GM23338 (cell line): ENCODE results near the gene PROKR1. TPM values are rescaled to one million over a fixed set of nuclear protein-coding genes. Genes with fewer than 3 reads are reported as not detected.

Experiments
- ATAC-seq: fragments of 200-7000 bp; cut with Tn5 transposase; 3 replicates; pipeline ENCODE4 v1.9.1; 2020
- DNase-seq: peaks from one replicate; pipeline ENCODE4 v3.0.0-alpha.2; 2015; ENCODE audit warnings: low spot score
- H2AFZ ChIP-seq: fragments of 200-600 bp; sonication (generic); 2 replicates; pipeline ENCODE4 v1.8.0; 2016; ENCODE audit warnings: antibody characterized with exemption, mild to moderate bottlenecking, moderate library complexity
- H3F3A ChIP-seq: fragments of 200-600 bp; sonication (generic); replicated peaks from 2 replicates; pipeline ENCODE4 v1.8.0; 2017; ENCODE audit warnings: antibody characterized with exemption, mixed run types, low read depth
- H3K27ac ChIP-seq: fragments of 200-600 bp; sonication (generic); 2 replicates; pipeline ENCODE4 v1.6.1; 2016; ENCODE audit warnings: low read depth
- H3K27me3 ChIP-seq: fragments of 200-600 bp; sonication (generic); 2 replicates; pipeline ENCODE4 v1.8.0; 2016; ENCODE audit warnings: mild to moderate bottlenecking, mixed run types, moderate library complexity; ENCODE audit not compliant: insufficient read depth
- H3K36me3 ChIP-seq: fragments of 200-600 bp; sonication (generic); 2 replicates; pipeline ENCODE4 v1.8.0; 2016; ENCODE audit warnings: mild to moderate bottlenecking; ENCODE audit not compliant: insufficient read depth
- H3K4me1 ChIP-seq: fragments of 200-600 bp; sonication (generic); 2 replicates; pipeline ENCODE4 v1.8.0; 2016; ENCODE audit warnings: mild to moderate bottlenecking, moderate library complexity; ENCODE audit not compliant: insufficient read depth
- H3K4me2 ChIP-seq: fragments of 200-600 bp; sonication (generic); 2 replicates; pipeline ENCODE4 v1.7.1; 2017; ENCODE audit warnings: mixed run types
- H3K4me3 ChIP-seq: fragments of 200-600 bp; sonication (generic); 2 replicates; pipeline ENCODE4 v1.6.1; 2016; ENCODE audit warnings: mixed run types
- H3K79me2 ChIP-seq: fragments of 200-600 bp; sonication (generic); replicated peaks from 2 replicates; pipeline ENCODE4 v1.8.0; 2017; ENCODE audit warnings: mild to moderate bottlenecking; ENCODE audit not compliant: insufficient read depth
- H3K9me2 ChIP-seq: fragments of 200-600 bp; sonication (generic); 2 replicates; pipeline ENCODE4 v1.8.0; 2017; ENCODE audit not compliant: insufficient read depth
- H4K20me1 ChIP-seq: fragments of 200-600 bp; sonication (generic); replicated peaks from 2 replicates; pipeline ENCODE4 v1.8.0; 2017; ENCODE audit warnings: mild to moderate bottlenecking; ENCODE audit not compliant: insufficient read depth
- H3K27ac Mint-ChIP-seq: 2 replicates; pipeline ENCODE4 v1.8.0; 2020; ENCODE audit warnings: inconsistent platforms, mild to moderate bottlenecking, moderate library complexity, mixed read lengths
- H3K27me3 Mint-ChIP-seq: 3 replicates; pipeline ENCODE4 v1.8.0; 2022; ENCODE audit warnings: low read depth, mild to moderate bottlenecking, moderate library complexity, mixed read lengths, inconsistent platforms; ENCODE audit not compliant: insufficient read depth, poor library complexity
- H3K36me3 Mint-ChIP-seq: 3 replicates; pipeline ENCODE4 v1.8.0; 2021; ENCODE audit warnings: low read depth, mild to moderate bottlenecking, inconsistent platforms, moderate library complexity, mixed read lengths
- H3K4me1 Mint-ChIP-seq: 3 replicates; pipeline ENCODE4 v1.8.0; 2020; ENCODE audit warnings: mild to moderate bottlenecking, inconsistent platforms, mixed read lengths
- H3K4me3 Mint-ChIP-seq: 3 replicates; pipeline ENCODE4 v1.8.0; 2021; ENCODE audit warnings: moderate library complexity, mild to moderate bottlenecking, inconsistent platforms, mixed read lengths
- H3K9me3 Mint-ChIP-seq: 3 replicates; pipeline ENCODE4 v1.8.0; 2020; ENCODE audit warnings: moderate library complexity, mild to moderate bottlenecking, inconsistent platforms, mixed read lengths
- CREB1 ChIP-seq: fragments of 250-450 bp; sonication (Bioruptor Pico); IDR thresholded peaks from 2 replicates; pipeline ENCODE4 v1.5.0; 2020; ENCODE audit warnings: low read depth, mild to moderate bottlenecking, moderate library complexity
- EZH2 ChIP-seq: fragments of 200-600 bp; sonication (generic); IDR thresholded peaks from one replicate; pipeline ENCODE4 v1.8.0; 2017; ENCODE audit warnings: antibody characterized with exemption, mild to moderate bottlenecking, low read depth; ENCODE audit not compliant: unreplicated experiment
- EZH2phosphoT487 ChIP-seq: fragments of 200-600 bp; sonication (generic); IDR thresholded peaks from one replicate; pipeline ENCODE4 v1.8.1; 2018; ENCODE audit warnings: antibody characterized with exemption; ENCODE audit not compliant: unreplicated experiment
- JUNB ChIP-seq: IDR thresholded peaks from one replicate; pipeline ENCODE4 v1.6.1; 2016; ENCODE audit warnings: antibody characterized with exemption; ENCODE audit not compliant: unreplicated experiment
- NANOG ChIP-seq: IDR thresholded peaks from 2 replicates; pipeline ENCODE4 v1.6.1; 2016; ENCODE audit warnings: antibody characterized with exemption, borderline replicate concordance
- POLR2AphosphoS5 ChIP-seq: IDR thresholded peaks from 2 replicates; pipeline ENCODE4 v1.6.1; 2016; ENCODE audit warnings: antibody characterized with exemption, low read depth
- STAT1 ChIP-seq: IDR thresholded peaks from one replicate; pipeline ENCODE4 v1.6.1; 2016; ENCODE audit warnings: antibody characterized with exemption; ENCODE audit not compliant: unreplicated experiment
- ZNF114 ChIP-seq: fragments of 250-450 bp; sonication (Bioruptor Pico); IDR thresholded peaks from 2 replicates; pipeline ENCODE4 v1.5.0; 2020; ENCODE audit warnings: mild to moderate bottlenecking, moderate library complexity
- ZNF331 ChIP-seq: fragments of 250-450 bp; sonication (Bioruptor Pico); IDR thresholded peaks from 2 replicates; pipeline ENCODE4 v1.5.0; 2020; ENCODE audit warnings: low read depth, mild to moderate bottlenecking, moderate library complexity
- polyA plus RNA-seq: library from polyadenylated mRNA; unstranded; fragments of >200 nt; fragmentation: Nextera tagmentation; extraction: Ambion mirVana; gene quantifications from 2 replicates; pipeline ENCODE4 v1.2.1, GENCODE V29; 2016
- total RNA-seq: library from RNA; depleted of rRNA; stranded (reverse); fragments of >200 nt; shearing (Covaris generic); gene quantifications from 2 replicates; pipeline ENCODE4 v1.2.3, GENCODE V29; 2014
- TF ChIP-seq, protein P1 (sequence below), 2 experiments: fragments of 200-600 bp in 1 of 2; sonication (generic) in 1 of 2; conservative IDR thresholded peaks; 2 replicates each; pipeline versions ENCODE4 v1.5.1 to v1.6.1; 2016 to 2017; ENCODE audit warnings: antibody characterized with exemption in 2 of 2, low read depth in 2 of 2, mild to moderate bottlenecking in 2 of 2, moderate library complexity in 1 of 2
- TF ChIP-seq, protein P2 (sequence below): fragments of 250-450 bp; sonication (Bioruptor Pico); IDR thresholded peaks from 2 replicates; pipeline ENCODE4 v1.5.0; 2020; ENCODE audit warnings: mild to moderate bottlenecking, moderate library complexity
- TF ChIP-seq, protein P3 (sequence below): IDR thresholded peaks from one replicate; pipeline ENCODE4 v1.6.1; 2018; ENCODE audit warnings: antibody characterized with exemption; ENCODE audit not compliant: unreplicated experiment
- TF ChIP-seq, protein P4 (sequence below): IDR thresholded peaks from 2 replicates; pipeline ENCODE4 v1.6.1; 2016; ENCODE audit warnings: antibody characterized with exemption

The PROKR1 gene
- total and polyA plus RNA-seq, 2 experiments from 2014 or later = 0.61 to 5.3 TPM

DNA sequence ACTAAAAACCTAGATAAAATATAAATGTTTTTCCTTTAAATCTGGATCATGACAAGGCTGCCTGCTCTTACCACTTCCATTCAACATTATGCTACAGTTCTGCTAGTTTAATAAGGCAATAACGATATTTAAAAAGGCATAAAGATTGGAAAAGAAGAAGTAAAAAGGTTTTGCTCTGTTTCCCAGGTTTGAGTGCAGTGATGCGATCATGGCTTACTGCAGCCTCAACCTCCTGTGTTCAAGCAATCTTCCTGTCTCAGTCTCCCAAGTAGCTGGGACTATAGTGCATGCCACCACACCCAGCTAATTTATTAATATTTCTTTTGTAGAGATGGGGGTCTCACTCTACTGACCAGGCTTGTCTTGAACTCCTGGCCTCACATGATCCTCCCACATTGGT is 40.8 kb downstream of the PROKR1 start:
- Mint-ChIP-seq H3K9me3 (peaks cover 12% of the 10 kb centered on the region), H3K4me3 (no peak overlapping the region), H3K4me1 (peaks cover 25% of the 10 kb centered on the region), H3K27ac (no peak overlapping the region), H3K36me3 (peaks cover 28% of the 10 kb centered on the region), H3K27me3 (peaks cover 10% of the 10 kb centered on the region)
- no peaks in the 10 kb centered on the region for H3F3A ChIP-seq
- no peak for TF ChIP-seq NANOG
- TF ChIP-seq, protein P1, sequence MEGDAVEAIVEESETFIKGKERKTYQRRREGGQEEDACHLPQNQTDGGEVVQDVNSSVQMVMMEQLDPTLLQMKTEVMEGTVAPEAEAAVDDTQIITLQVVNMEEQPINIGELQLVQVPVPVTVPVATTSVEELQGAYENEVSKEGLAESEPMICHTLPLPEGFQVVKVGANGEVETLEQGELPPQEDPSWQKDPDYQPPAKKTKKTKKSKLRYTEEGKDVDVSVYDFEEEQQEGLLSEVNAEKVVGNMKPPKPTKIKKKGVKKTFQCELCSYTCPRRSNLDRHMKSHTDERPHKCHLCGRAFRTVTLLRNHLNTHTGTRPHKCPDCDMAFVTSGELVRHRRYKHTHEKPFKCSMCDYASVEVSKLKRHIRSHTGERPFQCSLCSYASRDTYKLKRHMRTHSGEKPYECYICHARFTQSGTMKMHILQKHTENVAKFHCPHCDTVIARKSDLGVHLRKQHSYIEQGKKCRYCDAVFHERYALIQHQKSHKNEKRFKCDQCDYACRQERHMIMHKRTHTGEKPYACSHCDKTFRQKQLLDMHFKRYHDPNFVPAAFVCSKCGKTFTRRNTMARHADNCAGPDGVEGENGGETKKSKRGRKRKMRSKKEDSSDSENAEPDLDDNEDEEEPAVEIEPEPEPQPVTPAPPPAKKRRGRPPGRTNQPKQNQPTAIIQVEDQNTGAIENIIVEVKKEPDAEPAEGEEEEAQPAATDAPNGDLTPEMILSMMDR (conservative IDR thresholded peaks at IDR 0.05; ENCODE audit: low read depth in 2 of 2) = no peak
- no peak for TF ChIP-seq EZH2phosphoT487
- no peak for TF ChIP-seq JUNB
- TF ChIP-seq EZH2 = no peak
- TF ChIP-seq, protein P2, sequence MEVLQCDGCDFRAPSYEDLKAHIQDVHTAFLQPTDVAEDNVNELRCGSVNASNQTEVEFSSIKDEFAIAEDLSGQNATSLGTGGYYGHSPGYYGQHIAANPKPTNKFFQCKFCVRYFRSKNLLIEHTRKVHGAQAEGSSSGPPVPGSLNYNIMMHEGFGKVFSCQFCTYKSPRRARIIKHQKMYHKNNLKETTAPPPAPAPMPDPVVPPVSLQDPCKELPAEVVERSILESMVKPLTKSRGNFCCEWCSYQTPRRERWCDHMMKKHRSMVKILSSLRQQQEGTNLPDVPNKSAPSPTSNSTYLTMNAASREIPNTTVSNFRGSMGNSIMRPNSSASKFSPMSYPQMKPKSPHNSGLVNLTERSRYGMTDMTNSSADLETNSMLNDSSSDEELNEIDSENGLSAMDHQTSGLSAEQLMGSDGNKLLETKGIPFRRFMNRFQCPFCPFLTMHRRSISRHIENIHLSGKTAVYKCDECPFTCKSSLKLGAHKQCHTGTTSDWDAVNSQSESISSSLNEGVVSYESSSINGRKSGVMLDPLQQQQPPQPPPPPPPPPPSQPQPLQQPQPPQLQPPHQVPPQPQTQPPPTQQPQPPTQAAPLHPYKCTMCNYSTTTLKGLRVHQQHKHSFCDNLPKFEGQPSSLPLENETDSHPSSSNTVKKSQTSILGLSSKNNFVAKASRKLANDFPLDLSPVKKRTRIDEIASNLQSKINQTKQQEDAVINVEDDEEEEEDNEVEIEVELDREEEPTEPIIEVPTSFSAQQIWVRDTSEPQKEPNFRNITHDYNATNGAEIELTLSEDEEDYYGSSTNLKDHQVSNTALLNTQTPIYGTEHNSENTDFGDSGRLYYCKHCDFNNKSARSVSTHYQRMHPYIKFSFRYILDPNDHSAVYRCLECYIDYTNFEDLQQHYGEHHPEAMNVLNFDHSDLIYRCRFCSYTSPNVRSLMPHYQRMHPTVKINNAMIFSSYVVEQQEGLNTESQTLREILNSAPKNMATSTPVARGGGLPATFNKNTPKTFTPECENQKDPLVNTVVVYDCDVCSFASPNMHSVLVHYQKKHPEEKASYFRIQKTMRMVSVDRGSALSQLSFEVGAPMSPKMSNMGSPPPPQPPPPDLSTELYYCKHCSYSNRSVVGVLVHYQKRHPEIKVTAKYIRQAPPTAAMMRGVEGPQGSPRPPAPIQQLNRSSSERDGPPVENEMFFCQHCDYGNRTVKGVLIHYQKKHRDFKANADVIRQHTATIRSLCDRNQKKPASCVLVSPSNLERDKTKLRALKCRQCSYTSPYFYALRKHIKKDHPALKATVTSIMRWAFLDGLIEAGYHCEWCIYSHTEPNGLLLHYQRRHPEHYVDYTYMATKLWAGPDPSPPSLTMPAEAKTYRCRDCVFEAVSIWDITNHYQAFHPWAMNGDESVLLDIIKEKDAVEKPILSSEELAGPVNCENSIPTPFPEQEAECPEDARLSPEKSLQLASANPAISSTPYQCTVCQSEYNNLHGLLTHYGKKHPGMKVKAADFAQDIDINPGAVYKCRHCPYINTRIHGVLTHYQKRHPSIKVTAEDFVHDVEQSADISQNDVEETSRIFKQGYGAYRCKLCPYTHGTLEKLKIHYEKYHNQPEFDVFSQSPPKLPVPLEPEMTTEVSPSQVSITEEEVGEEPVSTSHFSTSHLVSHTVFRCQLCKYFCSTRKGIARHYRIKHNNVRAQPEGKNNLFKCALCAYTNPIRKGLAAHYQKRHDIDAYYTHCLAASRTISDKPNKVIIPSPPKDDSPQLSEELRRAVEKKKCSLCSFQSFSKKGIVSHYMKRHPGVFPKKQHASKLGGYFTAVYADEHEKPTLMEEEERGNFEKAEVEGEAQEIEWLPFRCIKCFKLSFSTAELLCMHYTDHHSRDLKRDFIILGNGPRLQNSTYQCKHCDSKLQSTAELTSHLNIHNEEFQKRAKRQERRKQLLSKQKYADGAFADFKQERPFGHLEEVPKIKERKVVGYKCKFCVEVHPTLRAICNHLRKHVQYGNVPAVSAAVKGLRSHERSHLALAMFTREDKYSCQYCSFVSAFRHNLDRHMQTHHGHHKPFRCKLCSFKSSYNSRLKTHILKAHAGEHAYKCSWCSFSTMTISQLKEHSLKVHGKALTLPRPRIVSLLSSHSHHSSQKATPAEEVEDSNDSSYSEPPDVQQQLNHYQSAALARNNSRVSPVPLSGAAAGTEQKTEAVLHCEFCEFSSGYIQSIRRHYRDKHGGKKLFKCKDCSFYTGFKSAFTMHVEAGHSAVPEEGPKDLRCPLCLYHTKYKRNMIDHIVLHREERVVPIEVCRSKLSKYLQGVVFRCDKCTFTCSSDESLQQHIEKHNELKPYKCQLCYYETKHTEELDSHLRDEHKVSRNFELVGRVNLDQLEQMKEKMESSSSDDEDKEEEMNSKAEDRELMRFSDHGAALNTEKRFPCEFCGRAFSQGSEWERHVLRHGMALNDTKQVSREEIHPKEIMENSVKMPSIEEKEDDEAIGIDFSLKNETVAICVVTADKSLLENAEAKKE (CRISPR knock-in tag) = no peak
- TF ChIP-seq STAT1 = no peak
- TF ChIP-seq, protein P3, sequence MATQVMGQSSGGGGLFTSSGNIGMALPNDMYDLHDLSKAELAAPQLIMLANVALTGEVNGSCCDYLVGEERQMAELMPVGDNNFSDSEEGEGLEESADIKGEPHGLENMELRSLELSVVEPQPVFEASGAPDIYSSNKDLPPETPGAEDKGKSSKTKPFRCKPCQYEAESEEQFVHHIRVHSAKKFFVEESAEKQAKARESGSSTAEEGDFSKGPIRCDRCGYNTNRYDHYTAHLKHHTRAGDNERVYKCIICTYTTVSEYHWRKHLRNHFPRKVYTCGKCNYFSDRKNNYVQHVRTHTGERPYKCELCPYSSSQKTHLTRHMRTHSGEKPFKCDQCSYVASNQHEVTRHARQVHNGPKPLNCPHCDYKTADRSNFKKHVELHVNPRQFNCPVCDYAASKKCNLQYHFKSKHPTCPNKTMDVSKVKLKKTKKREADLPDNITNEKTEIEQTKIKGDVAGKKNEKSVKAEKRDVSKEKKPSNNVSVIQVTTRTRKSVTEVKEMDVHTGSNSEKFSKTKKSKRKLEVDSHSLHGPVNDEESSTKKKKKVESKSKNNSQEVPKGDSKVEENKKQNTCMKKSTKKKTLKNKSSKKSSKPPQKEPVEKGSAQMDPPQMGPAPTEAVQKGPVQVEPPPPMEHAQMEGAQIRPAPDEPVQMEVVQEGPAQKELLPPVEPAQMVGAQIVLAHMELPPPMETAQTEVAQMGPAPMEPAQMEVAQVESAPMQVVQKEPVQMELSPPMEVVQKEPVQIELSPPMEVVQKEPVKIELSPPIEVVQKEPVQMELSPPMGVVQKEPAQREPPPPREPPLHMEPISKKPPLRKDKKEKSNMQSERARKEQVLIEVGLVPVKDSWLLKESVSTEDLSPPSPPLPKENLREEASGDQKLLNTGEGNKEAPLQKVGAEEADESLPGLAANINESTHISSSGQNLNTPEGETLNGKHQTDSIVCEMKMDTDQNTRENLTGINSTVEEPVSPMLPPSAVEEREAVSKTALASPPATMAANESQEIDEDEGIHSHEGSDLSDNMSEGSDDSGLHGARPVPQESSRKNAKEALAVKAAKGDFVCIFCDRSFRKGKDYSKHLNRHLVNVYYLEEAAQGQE = no peak
- TF ChIP-seq ZNF331 (CRISPR knock-in tag) = no peak
- TF ChIP-seq POLR2AphosphoS5 = no peak
- TF ChIP-seq ZNF114 = no peak
- TF ChIP-seq, protein P4, sequence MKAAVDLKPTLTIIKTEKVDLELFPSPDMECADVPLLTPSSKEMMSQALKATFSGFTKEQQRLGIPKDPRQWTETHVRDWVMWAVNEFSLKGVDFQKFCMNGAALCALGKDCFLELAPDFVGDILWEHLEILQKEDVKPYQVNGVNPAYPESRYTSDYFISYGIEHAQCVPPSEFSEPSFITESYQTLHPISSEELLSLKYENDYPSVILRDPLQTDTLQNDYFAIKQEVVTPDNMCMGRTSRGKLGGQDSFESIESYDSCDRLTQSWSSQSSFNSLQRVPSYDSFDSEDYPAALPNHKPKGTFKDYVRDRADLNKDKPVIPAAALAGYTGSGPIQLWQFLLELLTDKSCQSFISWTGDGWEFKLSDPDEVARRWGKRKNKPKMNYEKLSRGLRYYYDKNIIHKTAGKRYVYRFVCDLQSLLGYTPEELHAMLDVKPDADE = no peak
- no peak for TF ChIP-seq CREB1
- H3K79me2 ChIP-seq = no peaks in the 10 kb centered on the region; the same call in 1 of the 2 replicates
- H3K27me3 ChIP-seq = no peaks in the 10 kb centered on the region
- 0 out of 2 replicates have a peak, but pooled peaks cover 3% of the 10 kb centered on the region for H3K9me2 ChIP-seq
- no peak overlapping the region for H2AFZ ChIP-seq
- 0 out of 2 replicates have a peak, but pooled peaks cover 7% of the 10 kb centered on the region for H3K36me3 ChIP-seq
- no peak overlapping the region for H3K27ac ChIP-seq
- H4K20me1 ChIP-seq = no peaks in the 10 kb centered on the region
- no peak overlapping the region for H3K4me3 ChIP-seq
- no peak for DNase-seq
- peaks cover 15% of the 10 kb centered on the region for H3K4me1 ChIP-seq
- ATAC-seq = no peak
- H3K4me2 ChIP-seq = no peak overlapping the region
